Smooth muscle cell of the pulmonary artery (primary cell): ENCODE measurements around the gene TOGARAM1. TPM values are rescaled to one million over a fixed set of nuclear protein-coding genes. Genes with fewer than 3 reads are reported as not detected.

Experiments
- total RNA-seq: library from RNA; depleted of rRNA; stranded (reverse); fragments of >200 nt; gene quantifications from 2 replicates; pipeline ENCODE4 v1.2.3, GENCODE V29; 2014

Gene TOGARAM1, protein sequence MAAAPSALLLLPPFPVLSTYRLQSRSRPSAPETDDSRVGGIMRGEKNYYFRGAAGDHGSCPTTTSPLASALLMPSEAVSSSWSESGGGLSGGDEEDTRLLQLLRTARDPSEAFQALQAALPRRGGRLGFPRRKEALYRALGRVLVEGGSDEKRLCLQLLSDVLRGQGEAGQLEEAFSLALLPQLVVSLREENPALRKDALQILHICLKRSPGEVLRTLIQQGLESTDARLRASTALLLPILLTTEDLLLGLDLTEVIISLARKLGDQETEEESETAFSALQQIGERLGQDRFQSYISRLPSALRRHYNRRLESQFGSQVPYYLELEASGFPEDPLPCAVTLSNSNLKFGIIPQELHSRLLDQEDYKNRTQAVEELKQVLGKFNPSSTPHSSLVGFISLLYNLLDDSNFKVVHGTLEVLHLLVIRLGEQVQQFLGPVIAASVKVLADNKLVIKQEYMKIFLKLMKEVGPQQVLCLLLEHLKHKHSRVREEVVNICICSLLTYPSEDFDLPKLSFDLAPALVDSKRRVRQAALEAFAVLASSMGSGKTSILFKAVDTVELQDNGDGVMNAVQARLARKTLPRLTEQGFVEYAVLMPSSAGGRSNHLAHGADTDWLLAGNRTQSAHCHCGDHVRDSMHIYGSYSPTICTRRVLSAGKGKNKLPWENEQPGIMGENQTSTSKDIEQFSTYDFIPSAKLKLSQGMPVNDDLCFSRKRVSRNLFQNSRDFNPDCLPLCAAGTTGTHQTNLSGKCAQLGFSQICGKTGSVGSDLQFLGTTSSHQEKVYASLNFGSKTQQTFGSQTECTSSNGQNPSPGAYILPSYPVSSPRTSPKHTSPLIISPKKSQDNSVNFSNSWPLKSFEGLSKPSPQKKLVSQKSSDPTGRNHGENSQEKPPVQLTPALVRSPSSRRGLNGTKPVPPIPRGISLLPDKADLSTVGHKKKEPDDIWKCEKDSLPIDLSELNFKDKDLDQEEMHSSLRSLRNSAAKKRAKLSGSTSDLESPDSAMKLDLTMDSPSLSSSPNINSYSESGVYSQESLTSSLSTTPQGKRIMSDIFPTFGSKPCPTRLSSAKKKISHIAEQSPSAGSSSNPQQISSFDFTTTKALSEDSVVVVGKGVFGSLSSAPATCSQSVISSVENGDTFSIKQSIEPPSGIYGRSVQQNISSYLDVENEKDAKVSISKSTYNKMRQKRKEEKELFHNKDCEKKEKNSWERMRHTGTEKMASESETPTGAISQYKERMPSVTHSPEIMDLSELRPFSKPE (N-terminal part only)
- 17.6 and 23.7 TPM in 2 replicates for total RNA-seq

DNA sequence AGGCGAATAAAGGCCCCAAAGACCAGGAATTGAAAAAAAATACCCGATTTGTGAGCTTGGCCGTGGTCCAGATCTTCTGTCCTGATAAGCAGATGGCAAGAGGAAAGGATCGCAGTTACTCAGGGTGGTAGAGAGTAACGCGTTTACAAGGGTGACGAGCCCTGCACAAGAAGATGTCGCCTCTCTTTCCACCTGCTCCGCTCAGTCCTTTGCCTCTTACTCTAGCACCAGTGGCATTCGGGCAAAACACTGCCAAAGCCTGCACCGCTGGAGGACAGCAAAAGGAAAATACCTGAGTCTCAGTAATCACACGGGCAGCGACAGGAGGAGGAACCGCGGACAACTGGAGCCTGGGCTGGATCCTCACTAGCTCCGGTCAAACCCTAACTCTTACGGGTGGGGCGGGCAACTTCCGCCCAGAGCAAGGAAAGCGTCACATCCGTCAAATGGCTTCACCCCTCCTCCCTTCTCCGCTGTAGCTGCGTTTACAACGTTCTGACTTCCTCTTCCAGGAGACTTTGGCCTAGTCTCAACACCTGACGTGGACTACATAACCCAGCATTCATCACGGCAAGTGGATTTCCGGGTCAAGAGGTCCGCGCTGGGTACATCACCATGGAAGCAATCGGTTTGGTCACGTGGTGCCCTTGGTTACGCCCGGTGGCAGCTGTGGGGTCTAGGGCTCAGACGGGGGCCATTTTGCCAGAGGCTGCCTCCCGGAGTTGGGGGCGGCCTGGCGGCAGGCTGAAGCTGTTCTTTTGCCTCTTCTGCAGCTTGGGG is at the start of gene TOGARAM1, which contains the start of gene KLHL28:
TSS of gene TOGARAM1 (plus strand) at position 637 of the 780 bp plus-strand sequence. CDS start 232 bp downstream, outside the sequence.
TSS of gene KLHL28 (minus strand) at position 394 of the 780 bp plus-strand sequence. CDS start 16,019 bp downstream, outside the sequence.

DNA sequence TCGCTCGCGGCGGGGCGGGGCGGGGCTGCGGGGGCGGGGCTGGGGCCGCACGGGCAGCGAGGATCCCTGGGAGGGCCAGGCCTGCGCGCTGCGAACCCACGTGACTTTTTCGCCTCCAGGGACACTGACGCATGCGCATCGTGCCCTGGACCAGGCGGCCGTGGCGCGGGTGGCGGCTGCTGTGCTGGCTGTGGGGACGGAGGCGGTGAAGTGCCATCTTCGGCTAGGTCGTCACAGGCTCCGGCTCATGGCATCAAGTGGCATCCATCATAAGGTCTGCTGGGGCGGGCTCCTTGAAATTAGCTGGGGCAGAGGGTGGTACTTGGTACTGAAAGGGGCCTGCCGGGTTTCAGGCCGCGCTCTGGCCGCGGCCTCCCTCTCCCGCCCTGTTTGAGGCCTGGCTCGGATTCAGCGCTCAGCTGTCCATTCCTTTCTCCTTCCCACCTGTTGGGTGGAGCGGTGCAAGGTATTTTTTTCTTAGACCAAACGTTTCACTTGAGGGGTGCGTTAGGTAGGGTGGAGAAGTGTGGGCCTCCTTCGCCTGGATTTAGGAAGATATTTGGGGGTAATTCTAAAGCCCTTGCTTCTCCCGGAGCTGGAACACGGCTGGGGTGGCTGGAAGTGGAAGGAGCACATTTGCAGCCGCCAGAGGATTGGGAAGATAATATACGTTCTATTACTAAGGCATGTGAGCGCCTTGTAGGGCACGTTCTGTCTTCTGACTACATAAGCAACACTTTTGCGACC is 122.2 kb downstream of the TOGARAM1 start, which contains the start of gene PRPF39:
TSS of gene PRPF39 (plus strand) at position 141 of the 747 bp plus-strand sequence. CDS start 11,124 bp downstream, outside the sequence.

Other genes with a start within 250 kb of the TOGARAM1 start
- gene KLHL28, start 243 bp upstream of the TOGARAM1 start, total RNA-seq, result 11.8 and 13.9 TPM in 2 replicates
- 24.8 and 30.4 TPM in 2 replicates for gene PRPF39, start 121.9 kb downstream of the TOGARAM1 start, total RNA-seq
- gene FKBP3, start 172.3 kb downstream of the TOGARAM1 start, total RNA-seq, result 13.2 and 17.3 TPM in 2 replicates
- 4.2 and 4.8 TPM in 2 replicates for gene FANCM, start 173.7 kb downstream of the TOGARAM1 start, total RNA-seq